NCI-H2081 treated with DMSO at 0.1 percent for 48 hours (cell line): ENCODE measurements around the gene NLRP9.
"Not testable (repeated sequence)": the region's sequence is repeated elsewhere in the genome, so short reads cannot be mapped to it uniquely, and the experiment has no call there.

Experiments used
- DNase-seq: peaks from one replicate; lab custom pipeline; 2025; lab: John Stamatoyannopoulos, UW

NLRP9 gene

GRCh38 chr19:55738302-55738701 lies at the start of gene NLRP9:
Gene NLRP9, minus strand, starts transcription at chr19:55738402. Its CDS starts 28 bp downstream, at chr19:55738374.
- DNase-seq, result no peak

DNA sequence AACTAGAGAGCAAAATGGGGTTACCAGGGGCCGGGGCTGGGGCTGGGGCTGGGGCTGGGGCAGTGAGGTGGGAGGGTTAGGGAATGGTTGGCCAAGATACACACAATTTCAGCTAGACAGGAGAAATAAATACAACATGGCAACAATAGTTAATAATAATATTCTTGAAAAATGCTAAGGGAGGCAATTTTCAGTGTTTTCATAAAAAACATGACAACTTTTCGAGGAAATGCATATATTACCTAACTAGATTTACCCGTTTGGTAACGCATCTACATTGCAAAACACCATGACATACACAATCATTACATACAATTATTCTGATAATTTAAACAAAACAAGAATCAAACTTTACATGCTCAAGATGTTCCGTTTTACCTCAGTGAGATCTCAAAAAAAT lies 42.9 kb upstream of the NLRP9 start:
- no peak for DNase-seq

- DNase-seq, result no peak
Measured at GRCh38 chr19:55778331-55778730, 40.1 kb upstream of the NLRP9 start.

GRCh38 chr19:55777528-55777927 lies 39.3 kb upstream of the NLRP9 start:
- no peak for DNase-seq

GRCh38 chr19:55769632-55770031 lies 31.4 kb upstream of the NLRP9 start:
- not testable (repeated sequence) for DNase-seq

DNA sequence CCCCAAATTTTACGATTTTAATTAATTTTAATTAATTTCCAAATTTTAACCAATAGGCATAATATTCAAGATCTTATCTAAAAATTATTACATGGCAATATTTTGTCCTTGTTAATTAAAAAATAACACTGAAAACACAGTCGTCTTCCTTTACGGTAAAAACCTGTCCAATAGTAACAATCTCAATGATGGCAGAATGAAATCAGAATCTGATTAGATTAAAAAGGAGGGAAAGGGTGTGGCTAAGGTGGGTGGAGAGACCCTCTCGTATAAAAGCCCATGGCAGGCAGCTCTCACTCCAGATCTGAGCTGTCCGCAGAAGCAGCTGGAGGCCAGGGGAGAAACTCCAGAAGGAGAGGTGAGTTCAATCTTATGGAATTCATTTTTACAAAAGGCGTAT lies 30.6 kb upstream of the NLRP9 start, which contains the start of gene RFPL4AL1:
Gene RFPL4AL1, plus strand, starts transcription at position 301 of the 400 bp plus-strand sequence. CDS start 2,687 bp downstream, outside the sequence.
- DNase-seq, result not testable (repeated sequence)

- DNase-seq, result no peak
Measured at GRCh38 chr19:55766466-55766865, 28.3 kb upstream of the NLRP9 start.

- DNase-seq, result not testable (repeated sequence)
Measured at GRCh38 chr19:55758797-55759196, 20.6 kb upstream of the NLRP9 start, which contains the start of gene RFPL4A. Gene RFPL4A, plus strand, starts transcription at chr19:55759097. Its CDS starts 2,704 bp downstream, at chr19:55761801.

DNA sequence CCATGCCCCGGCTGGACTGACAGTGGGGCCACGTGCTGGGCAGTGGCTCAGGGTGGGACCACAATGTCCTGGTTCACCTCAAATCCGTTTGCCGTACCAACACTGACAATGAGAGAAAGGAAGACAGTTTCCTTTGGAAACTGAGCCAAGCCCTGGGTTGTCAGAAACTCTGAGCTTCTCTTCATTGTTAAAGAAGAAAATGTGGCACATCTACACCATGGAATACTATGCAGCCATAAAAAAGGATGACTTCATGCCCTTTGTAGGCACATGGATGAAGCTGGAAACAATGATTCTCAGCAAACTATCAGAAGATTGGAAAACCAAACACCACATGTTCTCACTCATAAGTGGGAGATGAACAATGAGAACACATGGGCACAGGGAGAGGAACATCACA lies 18.6 kb upstream of the NLRP9 start:
- DNase-seq, result not testable (repeated sequence)

GRCh38 chr19:55753401-55753800 lies 15.2 kb upstream of the NLRP9 start:
- DNase-seq, result no peak

DNA sequence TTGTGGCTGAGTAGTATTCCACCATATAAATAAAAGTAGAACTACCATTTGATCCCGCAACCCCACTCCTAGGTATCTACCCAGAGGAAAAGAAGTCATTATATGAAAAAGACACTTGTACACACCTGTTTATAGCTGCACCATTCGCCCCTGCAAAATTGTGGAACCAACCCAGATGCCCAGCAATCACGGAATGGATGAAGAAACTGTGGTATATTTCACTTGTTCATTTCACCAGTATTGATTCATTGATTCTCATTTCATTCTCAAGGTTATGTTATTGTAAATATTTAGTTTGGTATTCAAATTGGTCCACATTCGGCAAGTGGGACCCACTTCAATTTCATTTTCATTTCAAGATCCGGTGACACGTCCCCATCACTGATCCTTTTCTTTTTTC lies 12.5 kb upstream of the NLRP9 start:
- DNase-seq, result no peak

DNA sequence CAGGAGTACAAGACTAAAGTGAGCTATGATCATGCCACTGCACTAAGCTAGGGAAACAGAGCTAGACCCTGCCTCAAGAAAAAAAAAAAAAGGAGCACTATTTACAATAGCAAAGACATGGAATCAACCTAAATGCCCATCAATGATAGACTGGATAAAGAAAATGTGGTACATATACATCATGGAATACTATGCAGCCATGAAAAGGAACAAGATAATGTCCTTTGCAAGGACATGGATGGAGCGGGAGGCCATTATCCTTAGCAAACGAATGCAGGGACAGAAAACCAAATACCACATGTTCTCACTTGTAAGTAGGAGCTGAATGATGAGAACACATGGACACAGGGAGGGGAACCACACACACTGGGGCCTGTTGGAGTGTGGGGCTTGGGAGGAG lies 7.8 kb downstream of the NLRP9 start:
- not testable (repeated sequence) for DNase-seq

DNA sequence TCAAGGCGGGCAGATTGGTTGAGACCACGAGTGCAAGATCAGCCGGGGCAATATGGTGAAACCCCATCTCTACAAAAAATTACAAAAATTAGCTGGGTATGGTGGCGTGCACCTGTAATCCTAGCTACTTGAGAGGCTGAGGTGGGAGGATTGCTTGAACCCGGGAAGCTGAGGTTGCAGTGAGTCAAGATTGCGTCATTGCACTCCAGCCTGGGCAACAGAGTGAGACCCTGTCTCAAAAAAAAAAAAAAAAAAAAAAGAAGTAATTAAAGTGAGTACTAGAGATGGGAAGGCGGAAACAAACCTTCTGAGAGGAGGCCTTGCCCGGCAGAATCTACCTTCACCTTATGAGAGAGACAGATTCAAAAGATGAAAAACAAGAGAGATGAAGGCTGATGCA lies 14.7 kb downstream of the NLRP9 start:
- no peak for DNase-seq

DNA sequence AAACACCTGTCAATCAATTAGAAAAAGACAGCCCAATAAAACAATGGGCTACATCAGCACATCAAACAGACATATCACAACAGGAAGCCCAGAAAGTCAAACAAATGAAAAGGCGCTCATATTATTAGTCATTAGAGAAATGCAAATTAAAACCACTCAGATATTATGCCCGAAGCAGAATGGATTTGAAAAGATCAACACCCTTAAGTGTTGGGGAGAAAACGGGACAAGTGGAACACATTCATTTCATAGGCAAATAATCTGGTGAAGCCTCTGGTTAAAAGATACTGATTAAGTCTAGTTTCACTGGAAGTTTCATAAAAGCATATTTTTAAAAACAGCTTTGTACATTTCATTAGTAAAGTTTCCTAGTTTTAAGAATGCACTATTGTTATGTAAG lies 17.4 kb downstream of the NLRP9 start:
- DNase-seq, result no peak

DNA sequence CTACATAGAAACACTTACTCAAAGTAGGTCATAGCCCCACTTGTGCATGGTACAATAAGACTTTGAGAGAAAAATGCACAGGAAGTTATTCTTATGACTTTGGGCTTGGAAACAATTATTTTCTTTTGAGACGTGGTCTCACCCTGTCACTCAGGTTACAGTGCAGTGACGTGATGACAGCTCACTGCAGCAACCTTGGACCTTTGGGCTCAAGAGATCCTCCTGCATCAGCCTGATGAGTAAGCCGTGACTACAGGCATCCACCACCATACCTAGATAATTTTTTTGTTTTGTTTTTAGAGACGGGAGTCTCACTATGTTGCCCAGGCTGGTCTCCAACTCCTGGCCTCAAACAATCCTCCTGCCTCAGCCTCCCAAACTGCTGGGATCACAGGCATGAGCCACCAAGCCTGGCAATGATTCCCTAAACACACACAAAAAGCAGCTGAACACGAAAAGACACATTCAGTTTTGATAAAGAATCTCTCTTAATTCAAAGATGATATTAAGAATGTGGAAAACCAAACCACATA lies 17.9 kb downstream of the NLRP9 start:
- no peak for DNase-seq

DNA sequence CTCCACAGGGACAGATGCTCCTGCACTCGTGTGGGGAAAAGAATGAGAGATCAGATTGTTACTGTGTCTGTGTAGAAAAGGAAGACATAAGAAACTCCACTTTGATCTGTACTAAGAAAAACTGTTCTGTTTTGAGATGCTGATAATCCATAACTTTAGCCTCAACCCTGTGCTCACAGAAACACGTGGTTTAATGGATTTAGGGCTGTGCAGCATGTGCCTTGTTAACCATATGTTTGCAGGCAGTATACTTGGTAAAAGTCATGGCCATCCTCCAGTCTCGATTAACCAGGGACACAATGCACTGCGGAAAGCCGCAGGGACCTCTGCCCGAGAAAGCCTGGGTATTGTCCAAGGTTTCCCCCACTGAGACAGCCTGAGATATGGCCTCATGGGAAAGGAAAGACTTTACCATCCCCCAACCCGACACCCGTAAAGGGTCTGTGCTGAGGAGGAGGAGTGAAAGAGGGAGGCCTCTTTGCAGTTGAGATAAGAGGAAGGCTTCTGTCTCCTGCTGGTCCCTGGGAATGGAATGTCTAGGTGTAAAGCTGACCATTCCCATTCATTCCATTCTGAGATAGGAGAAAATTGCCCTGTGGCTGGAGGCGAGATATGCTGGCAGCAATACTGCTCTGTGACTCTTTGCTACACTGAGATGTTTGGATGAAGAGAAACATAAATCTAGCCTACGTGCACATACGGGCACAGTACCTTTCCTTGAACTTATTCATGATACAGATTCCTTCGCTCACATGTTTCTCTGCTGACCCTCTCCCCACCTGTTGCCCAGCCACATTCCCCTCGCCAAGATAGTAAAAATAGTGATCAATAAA lies 20.1 kb downstream of the NLRP9 start:
- not testable (repeated sequence) for DNase-seq

DNA sequence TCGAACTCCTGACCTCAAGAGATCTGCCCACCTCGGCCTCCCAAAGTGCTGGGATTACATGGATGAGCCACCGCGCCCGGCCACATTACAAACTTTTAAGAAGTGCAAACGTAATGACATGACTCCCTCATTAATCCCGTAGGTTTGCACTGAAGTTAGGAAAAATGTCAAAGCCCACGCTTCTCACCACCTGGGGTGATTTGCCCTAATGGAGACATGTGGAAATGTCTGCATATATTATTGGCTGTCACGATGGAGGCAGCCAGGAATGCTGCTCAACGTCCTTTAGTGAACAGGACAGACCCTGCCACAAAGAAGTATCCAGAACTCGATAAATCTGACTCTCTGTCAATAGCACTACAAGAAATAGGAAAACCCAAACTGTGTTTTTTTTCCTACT lies 21.0 kb downstream of the NLRP9 start:
- DNase-seq, result no peak

DNA sequence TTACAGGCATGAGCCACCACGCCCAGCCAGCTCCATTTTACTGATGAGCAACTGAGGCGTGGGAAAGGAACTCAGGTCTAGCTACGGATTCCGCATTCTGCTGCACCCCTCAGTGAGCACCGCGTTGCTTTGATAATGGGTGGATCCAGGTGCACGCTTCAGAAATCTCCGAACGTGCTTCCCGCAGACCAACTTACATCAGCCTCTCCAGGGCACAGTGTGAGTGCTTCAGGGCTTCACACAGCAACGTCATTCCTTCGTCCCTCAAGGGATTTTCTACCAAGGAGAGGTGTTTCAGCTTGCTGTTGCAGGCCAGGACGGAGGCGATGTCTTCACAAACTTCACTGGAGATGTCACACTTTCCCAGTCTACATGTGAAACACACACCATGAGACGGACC lies 21.7 kb downstream of the NLRP9 start:
- no peak for DNase-seq

DNA sequence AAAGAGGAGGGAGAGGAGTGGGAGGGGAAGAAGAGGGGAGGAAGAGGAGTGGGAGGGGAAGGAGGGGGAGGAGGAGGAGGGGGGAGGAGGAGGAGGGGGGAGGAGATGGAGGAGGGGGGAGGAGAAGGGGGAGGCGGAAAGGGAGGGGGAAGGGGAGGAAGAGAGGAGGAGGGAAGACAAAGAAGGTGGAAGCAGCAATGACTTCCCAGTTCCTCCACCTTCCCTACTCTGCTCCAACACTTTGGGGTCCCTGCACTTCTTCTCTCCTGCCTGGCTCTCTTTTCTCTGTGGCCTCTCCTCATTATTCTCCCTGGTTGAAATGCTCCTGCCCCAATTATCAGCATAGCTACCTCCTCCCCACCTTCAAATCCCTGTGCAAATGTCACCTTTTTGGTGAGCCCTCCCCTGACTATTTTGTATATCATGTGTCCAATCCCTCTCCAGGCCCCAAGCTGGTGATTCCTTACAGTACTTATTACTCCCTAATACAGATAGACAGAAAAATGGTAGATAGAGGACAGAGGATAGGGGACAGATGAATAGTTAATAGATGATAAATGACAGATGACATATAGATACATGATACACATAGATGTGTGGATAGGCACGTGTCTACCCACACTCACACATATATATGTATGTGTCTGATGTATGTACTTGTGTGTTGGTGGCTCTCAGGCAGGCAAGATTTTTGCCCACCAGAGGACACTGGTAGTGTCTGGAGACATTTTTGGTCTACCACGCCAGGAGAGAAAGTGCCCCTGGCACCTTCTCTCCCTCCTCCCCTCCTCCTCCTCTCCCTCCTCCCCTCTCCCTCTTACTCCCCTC lies 25.2 kb downstream of the NLRP9 start:
- DNase-seq, result no peak

- DNase-seq, result no peak
Measured at GRCh38 chr19:55711719-55712118, 26.5 kb downstream of the NLRP9 start.

- DNase-seq, result no peak
Measured at GRCh38 chr19:55705972-55706371, 32.2 kb downstream of the NLRP9 start.

- no peak for DNase-seq
Measured at GRCh38 chr19:55704494-55705245, 33.5 kb downstream of the NLRP9 start.
